Gastrocnemius medialis (tissue), 4 donors: ENCODE results near the gene NUBP2. TPM values are rescaled to one million over a fixed set of nuclear protein-coding genes. Genes with fewer than 3 reads are reported as not detected.
A peak's percentile ranks its signal among the peaks of the same experiment; 100 is the strongest.

Source experiments
- ATAC-seq, 2 donors: fragments of 150-250 bp; one replicate each; pipeline ENCODE4 v1.9.1; 2016
- DNase-seq, 2 donors: peaks; one replicate each; pipeline ENCODE4 v3.0.0-alpha.2; 2019
- H3K27ac ChIP-seq, 4 donors: fragments of 200-600 bp; sonication (generic); 1 replicate in 1 of 4; 2 replicates in 3 of 4; pipeline ENCODE4 v1.5.1; 2016 to 2018; ENCODE audit warnings: mild to moderate bottlenecking in 2 of 4, moderate library complexity in 1 of 4
- H3K27me3 ChIP-seq, 3 donors: fragments of 200-600 bp; sonication (generic) in 2 of 3; 1 replicate in 1 of 3; 2 replicates in 2 of 3; pipeline versions ENCODE4 v1.5.1 to v1.6.0; 2016 to 2019; ENCODE audit warnings: mild to moderate bottlenecking in 1 of 3, moderate library complexity in 1 of 3
- H3K36me3 ChIP-seq, 2 donors: fragments of 200-600 bp; sonication (generic) in 1 of 2; one replicate each; pipeline ENCODE4 v1.5.1; 2017 to 2018
- H3K4me1 ChIP-seq, 2 donors: fragments of 200-600 bp; sonication (generic) in 1 of 2; one replicate each; pipeline ENCODE4 v1.5.1; 2016 to 2017; ENCODE audit warnings: mild to moderate bottlenecking in 2 of 2
- H3K4me3 ChIP-seq, 4 donors: fragments of 200-600 bp; sonication (generic) in 3 of 4; 1 replicate in 1 of 4; 2 replicates in 3 of 4; pipeline ENCODE4 v1.5.1; 2016 to 2019; ENCODE audit warnings: mild to moderate bottlenecking in 2 of 4
- H3K9me3 ChIP-seq, 3 donors: fragments of 200-600 bp; sonication (generic) in 2 of 3; 1 replicate in 1 of 3; 2 replicates in 2 of 3; pipeline ENCODE4 v1.5.1; 2016 to 2019
- POLR2A ChIP-seq, 2 donors: fragments of 450-650 bp; IDR thresholded peaks; one replicate each; pipeline ENCODE4 v1.6.1; 2017; ENCODE audit warnings: antibody characterized with exemption in 2 of 2, mild to moderate bottlenecking in 2 of 2, moderate library complexity in 2 of 2
- in situ Hi-C, 4 donors: fragments of 200-750 bp; cut with MboI; loops; one replicate each; pipeline versions ENCODE4 v1.15.0 to v1.8.0; 2017; ENCODE audit warnings: low sequenced_read_pairs in 4 of 4
- intact Hi-C: fragments of 100-400 bp; cut with DNase I; formaldehyde crosslinking; loops from one replicate; pipeline ENCODE4 v1.15.1; 2023; ENCODE audit warnings: low total_unique reads
- total RNA-seq, 4 donors: library from RNA; depleted of rRNA; stranded (reverse); fragments of >200 nt; gene quantifications; one replicate each; pipeline versions ENCODE4 v1.1.0 to v1.2.3, GENCODE V29; 2016
- TF ChIP-seq, protein P1 (sequence below), 5 experiments: fragments of 450-650 bp in 3 of 5; fragments of 200-600 bp in 2 of 5; sonication (generic) in 2 of 5; IDR thresholded peaks in 4 of 5; conservative IDR thresholded peaks in 1 of 5; 1 replicate in 4 of 5; 2 replicates in 1 of 5; pipeline ENCODE4 v1.5.1; 2016 to 2019; ENCODE audit warnings: antibody characterized with exemption in 5 of 5, mild to moderate bottlenecking in 3 of 5, moderate library complexity in 3 of 5

The NUBP2 gene
- total RNA-seq, 4 donors from 2014 or later = 77.3 to 163 (median 80.7) TPM

- Histone ChIP-seq H3K9me3 (no peaks in the 10 kb centered on the region), H3K36me3 (peaks cover 0 to 35% of the 10 kb centered on the region in 2 donors), H3K27me3 (no peaks in the 10 kb centered on the region), H3K4me1 (peaks cover 39 to 42% of the 10 kb centered on the region in 2 donors), H3K4me3 (no peak overlapping the region), H3K27ac (no peak overlapping the region)
- TF ChIP-seq, protein P1, sequence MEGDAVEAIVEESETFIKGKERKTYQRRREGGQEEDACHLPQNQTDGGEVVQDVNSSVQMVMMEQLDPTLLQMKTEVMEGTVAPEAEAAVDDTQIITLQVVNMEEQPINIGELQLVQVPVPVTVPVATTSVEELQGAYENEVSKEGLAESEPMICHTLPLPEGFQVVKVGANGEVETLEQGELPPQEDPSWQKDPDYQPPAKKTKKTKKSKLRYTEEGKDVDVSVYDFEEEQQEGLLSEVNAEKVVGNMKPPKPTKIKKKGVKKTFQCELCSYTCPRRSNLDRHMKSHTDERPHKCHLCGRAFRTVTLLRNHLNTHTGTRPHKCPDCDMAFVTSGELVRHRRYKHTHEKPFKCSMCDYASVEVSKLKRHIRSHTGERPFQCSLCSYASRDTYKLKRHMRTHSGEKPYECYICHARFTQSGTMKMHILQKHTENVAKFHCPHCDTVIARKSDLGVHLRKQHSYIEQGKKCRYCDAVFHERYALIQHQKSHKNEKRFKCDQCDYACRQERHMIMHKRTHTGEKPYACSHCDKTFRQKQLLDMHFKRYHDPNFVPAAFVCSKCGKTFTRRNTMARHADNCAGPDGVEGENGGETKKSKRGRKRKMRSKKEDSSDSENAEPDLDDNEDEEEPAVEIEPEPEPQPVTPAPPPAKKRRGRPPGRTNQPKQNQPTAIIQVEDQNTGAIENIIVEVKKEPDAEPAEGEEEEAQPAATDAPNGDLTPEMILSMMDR (IDR thresholded peaks at IDR 0.05 in 4 of 5, conservative IDR thresholded peaks at IDR 0.05 in 1 of 5) = no peak
- TF ChIP-seq POLR2A (IDR thresholded peaks at IDR 0.05) = no peak
- in situ Hi-C loops (no loop called here), intact Hi-C loops (no loop called here)
- ATAC-seq = no peak
- no peak for DNase-seq
Measured at GRCh38 chr16:1823821-1824220, 41.1 kb downstream of the NUBP2 start.

GRCh38 chr16:1825381-1825863 lies 42.7 kb downstream of the NUBP2 start:
- peaks cover 55 to 58% of the 10 kb centered on the region in 2 donors for H3K4me1 ChIP-seq
- intact Hi-C loops (loop anchor here (5.0 kb wide), 2 partner anchors 403 to 442 kb away; partner anchors contain the start of genes RNPS1 and UQCC4), in situ Hi-C loops (no loop called here)
- DNase-seq (no peak), ATAC-seq (no peak)
- TF ChIP-seq POLR2A (IDR thresholded peaks at IDR 0.05) = no peak
- TF ChIP-seq, protein P1 (IDR thresholded peaks at IDR 0.05 in 4 of 5, conservative IDR thresholded peaks at IDR 0.05 in 1 of 5) = no peak
- peak overlapping the region; percentile 56 to 99 (median 80) for H3K4me3 ChIP-seq
- H3K36me3 ChIP-seq = peaks cover 0 to 22% of the 10 kb centered on the region in 2 donors
- H3K27me3 ChIP-seq = no peaks in the 10 kb centered on the region
- H3K9me3 ChIP-seq = no peaks in the 10 kb centered on the region
- peak overlapping the region; percentile 70 to 99 (median 92) for H3K27ac ChIP-seq

DNA sequence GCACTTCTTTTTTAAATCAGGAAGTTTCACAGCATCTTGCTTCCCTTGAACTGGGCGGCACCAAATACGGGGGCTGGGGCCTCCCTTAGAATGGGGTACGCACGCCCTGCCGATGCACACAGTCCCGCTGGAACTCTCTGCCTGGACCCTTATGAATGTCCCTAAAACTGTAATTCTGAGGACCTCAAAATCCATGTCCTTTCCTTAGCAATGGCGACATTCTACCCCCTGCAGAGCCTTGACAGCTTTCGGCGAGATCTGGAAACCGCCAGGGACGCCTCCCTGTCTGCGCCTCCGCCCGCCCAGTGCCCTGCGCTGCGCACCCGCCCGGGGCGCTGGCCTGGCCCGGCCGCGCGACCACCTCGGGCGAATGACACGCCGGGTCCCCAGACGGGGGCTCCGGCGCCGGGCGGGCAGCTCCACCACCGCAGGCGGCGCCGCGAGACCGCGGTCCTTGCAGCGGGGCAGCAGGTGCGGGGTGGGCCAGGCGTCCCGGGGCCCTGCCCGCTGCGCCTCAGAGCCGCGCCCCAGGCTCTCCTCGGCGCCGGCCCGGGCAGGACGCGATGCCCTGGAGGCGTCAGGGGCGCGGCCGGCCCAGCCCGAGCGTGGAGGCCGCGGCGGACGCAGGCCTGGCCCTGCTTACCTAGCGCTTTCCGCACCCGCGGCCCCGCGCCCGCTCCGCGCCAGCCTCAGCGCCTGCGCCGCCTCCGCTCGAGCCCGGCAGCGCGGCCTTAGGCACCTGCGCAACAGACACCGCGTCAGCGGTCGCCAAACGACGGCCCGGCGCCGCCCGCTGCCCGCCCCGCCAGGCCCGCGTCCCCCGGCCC lies 43.3 kb downstream of the NUBP2 start:
- no peaks in the 10 kb centered on the region for H3K9me3 ChIP-seq
- in situ Hi-C loops (no loop called here), intact Hi-C loops (loop anchor here (1.0 to 5.0 kb wide), 6 partner anchors 43 to 441 kb away; partner anchors contain the start of genes EME2, MAPK8IP3, MRPS34 and NUBP2)
- peaks cover 0 to 15% of the 10 kb centered on the region in 2 donors for H3K36me3 ChIP-seq
- DNase-seq (peak in 1 of 2 donors; percentile 20), ATAC-seq (peak; percentile 73 to 74)
- TF ChIP-seq, protein P1 (IDR thresholded peaks at IDR 0.05 in 4 of 5, conservative IDR thresholded peaks at IDR 0.05 in 1 of 5) = peak in 3 of 5 experiments; percentile 16 to 23 (median 17)
- TF ChIP-seq POLR2A (IDR thresholded peaks at IDR 0.05) = no peak
- H3K4me3 ChIP-seq = peak overlapping the region; percentile 56 to 99 (median 80)
- H3K27ac ChIP-seq = peak overlapping the region; percentile 70 to 99 (median 92)
- H3K27me3 ChIP-seq = no peaks in the 10 kb centered on the region
- peaks cover 56 to 60% of the 10 kb centered on the region in 2 donors for H3K4me1 ChIP-seq

DNA sequence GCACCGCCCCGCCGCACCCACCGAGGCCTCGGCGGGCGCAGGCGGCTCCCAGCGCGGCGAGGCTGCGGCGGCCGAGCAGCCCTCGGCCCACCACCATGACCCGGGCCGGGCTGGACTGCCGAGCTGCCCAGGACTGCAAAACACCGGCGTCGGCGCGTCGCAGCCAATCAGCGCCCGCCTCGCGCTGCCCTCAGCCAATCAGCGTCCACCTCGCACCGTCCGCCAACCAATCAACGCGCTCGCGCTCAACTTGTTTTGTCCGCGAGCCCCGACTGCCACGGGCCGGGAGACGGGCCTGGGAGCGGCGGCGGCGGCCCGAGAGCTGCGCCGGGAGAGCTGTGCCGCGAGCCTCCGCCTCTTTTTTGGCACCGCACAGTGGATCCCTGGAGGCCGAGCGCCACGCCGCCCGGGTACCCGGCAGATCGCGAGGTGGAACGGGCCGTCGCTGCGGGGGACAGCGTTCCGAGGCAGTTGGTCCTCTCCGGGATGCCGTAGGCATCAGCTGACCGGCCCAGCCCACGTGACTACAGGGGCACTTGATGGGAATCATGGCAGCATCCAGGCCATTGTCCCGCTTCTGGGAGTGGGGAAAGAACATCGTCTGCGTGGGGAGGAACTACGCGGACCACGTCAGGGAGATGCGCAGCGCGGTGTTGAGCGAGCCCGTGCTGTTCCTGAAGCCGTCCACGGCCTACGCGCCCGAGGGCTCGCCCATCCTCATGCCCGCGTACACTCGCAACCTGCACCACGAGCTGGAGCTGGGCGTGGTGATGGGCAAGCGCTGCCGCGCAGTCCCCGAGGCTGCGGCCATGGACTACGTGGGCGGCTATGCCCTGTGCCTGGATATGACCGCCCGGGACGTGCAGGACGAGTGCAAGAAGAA lies 44.2 kb downstream of the NUBP2 start, which contains the start of the genes FAHD1 and HAGH:
Gene FAHD1, plus strand, starts transcription at position 516 of the 883 bp plus-strand sequence. Its CDS starts 33 bp downstream, at position 549.
Gene HAGH, minus strand, starts transcription at position 135 of the 883 bp plus-strand sequence. Its CDS starts 38 bp downstream, at position 97.
- H3K4me3 ChIP-seq = peak within 1 kb of the TSS; percentile 74 to 99 (median 89)
- in situ Hi-C loops (no loop called here), intact Hi-C loops (loop anchor here (1.0 to 5.0 kb wide), 6 partner anchors 44 to 440 kb away; partner anchors contain the start of genes EME2, MAPK8IP3, MRPS34 and NUBP2)
- ATAC-seq = peak; percentile 92
- H3K36me3 ChIP-seq = peaks cover 0 to 8% of the 10 kb centered on the region in 2 donors
- peak; percentile 68 to 70 for TF ChIP-seq POLR2A (IDR thresholded peaks at IDR 0.05)
- TF ChIP-seq, protein P1 (IDR thresholded peaks at IDR 0.05 in 4 of 5, conservative IDR thresholded peaks at IDR 0.05 in 1 of 5) = peak in 2 of 5 experiments; percentile 33 to 37
- H3K4me1 ChIP-seq = peaks cover 56 to 60% of the 10 kb centered on the region in 2 donors
- peak; percentile 92 to 93 for DNase-seq
- H3K27me3 ChIP-seq = no peaks in the 10 kb centered on the region
- peak within 1 kb of the TSS; percentile 83 to 99 (median 92) for H3K27ac ChIP-seq
- H3K9me3 ChIP-seq = no peaks in the 10 kb centered on the region
